HepG2 (cell line): ENCODE results near the gene ANKFY1. TPM values are rescaled to one million over a fixed set of nuclear protein-coding genes. Genes with fewer than 3 reads are reported as not detected.
A peak's percentile ranks its signal among the peaks of the same experiment; 100 is the strongest.

Experiments
- ATAC-seq: fragments of 200-7000 bp; cut with Tn5 transposase; 3 replicates; pipeline ENCODE4 v1.9.1; 2020; ENCODE audit warnings: mild to moderate bottlenecking, moderate library complexity
- BruUV-seq: library from RNA; stranded (reverse); fragments of 400-500 nt; replicated peaks from 2 replicates; lab custom pipeline; 2021; lab: Mats Ljungman, UMichigan
- CTCF ChIA-PET: fragments of 300-600 bp; formaldehyde crosslinking; extraction: SDS; loops from one replicate; lab custom pipeline; 2021; ENCODE audit warnings: low total read pairs, inconsistent platforms, low intra/inter-chr PET ratio; lab: Yijun Ruan, JAX
- POLR2A ChIA-PET: fragments of 350-600 bp; sonication (Branson Sonifier 250); formaldehyde crosslinking; loops from one replicate; lab custom pipeline; 2020; ENCODE audit warnings: antibody characterized with exemption, inconsistent platforms; lab: Yijun Ruan, JAX
- DNase-seq: peaks from one replicate; pipeline ENCODE4 v3.0.0-alpha.2; 2015; ENCODE audit warnings: low spot score
- FAIRE-seq: peaks from 3 replicates; lab custom pipeline; 2011; peaks lifted over from hg19 to GRCh38; lab: Jason Lieb, UNC
- H2AFZ ChIP-seq: one replicate; pipeline ENCODE4 v1.6.1; 2011; ENCODE audit warnings: low read length, inconsistent platforms
- H3K27ac ChIP-seq: fragments of 300-600 bp; 3 replicates; pipeline ENCODE4 v1.8.0; 2011; ENCODE audit warnings: mixed run types, mild to moderate bottlenecking, mixed read lengths, low read length, inconsistent platforms; ENCODE audit not compliant: insufficient read depth; ENCODE audit errors: extremely low read length
- H3K27me3 ChIP-seq, 2 experiments: fragments of 200-600 bp in 1 of 2; 2 replicates in 1 of 2; 3 replicates in 1 of 2; pipeline versions ENCODE4 v1.6.0 to v1.8.0; 2011; ENCODE audit warnings: low read length in 2 of 2, mild to moderate bottlenecking in 2 of 2, moderate library complexity in 2 of 2, inconsistent platforms in 1 of 2; ENCODE audit not compliant: insufficient read depth in 2 of 2, control insufficient read depth in 1 of 2
- H3K36me3 ChIP-seq, 2 experiments: fragments of 200-600 bp in 1 of 2; replicated peaks in 1 of 2; 2 replicates in 1 of 2; 3 replicates in 1 of 2; pipeline versions ENCODE4 v1.5.1 to v1.8.0; 2011; ENCODE audit warnings: low read length in 2 of 2, inconsistent platforms in 1 of 2; ENCODE audit not compliant: insufficient read depth in 2 of 2, control insufficient read depth in 1 of 2
- H3K4me1 ChIP-seq: 2 replicates; pipeline ENCODE4 v1.5.1; 2012; ENCODE audit warnings: low read length, inconsistent platforms; ENCODE audit not compliant: insufficient read depth
- H3K4me2 ChIP-seq: 2 replicates; pipeline ENCODE4 v1.6.0; 2011; ENCODE audit warnings: low read depth, low read length, inconsistent platforms
- H3K4me3 ChIP-seq, 3 experiments: fragments of 200-600 bp in 1 of 3; sonication (generic), shearing (Covaris generic) in 1 of 3; replicated peaks in 1 of 3; 2 replicates each; pipeline ENCODE4 v1.5.1; 2011 to 2016; ENCODE audit warnings: low read length in 3 of 3, inconsistent platforms in 2 of 3, low read depth in 2 of 3, mild to moderate bottlenecking in 2 of 3, control low read depth in 1 of 3, mixed read lengths in 1 of 3; ENCODE audit not compliant: insufficient read depth in 1 of 3
- H3K79me2 ChIP-seq: one replicate; pipeline ENCODE4 v1.6.1; 2011; ENCODE audit warnings: low read length, inconsistent platforms; ENCODE audit not compliant: insufficient read depth
- H3K9ac ChIP-seq: 2 replicates; pipeline ENCODE4 v1.6.0; 2011; ENCODE audit warnings: mild to moderate bottlenecking, low read depth, low read length, inconsistent platforms; ENCODE audit not compliant: insufficient read depth
- H3K9me3 ChIP-seq: 2 replicates; pipeline ENCODE4 v1.5.1; 2012; ENCODE audit warnings: mild to moderate bottlenecking, low read length
- H4K20me1 ChIP-seq: 2 replicates; pipeline ENCODE4 v1.6.0; 2011; ENCODE audit warnings: inconsistent platforms, mild to moderate bottlenecking, low read length, moderate library complexity; ENCODE audit not compliant: insufficient read depth
- ATF2 ChIP-seq: sonication (generic); formaldehyde crosslinking; IDR thresholded peaks from 2 replicates; pipeline ENCODE4 v1.4.0; 2020; ENCODE audit warnings: missing genetic modification reagents
- DNMT3B ChIP-seq: conservative IDR thresholded peaks from 2 replicates; pipeline ENCODE4 v1.6.1; 2016; ENCODE audit warnings: missing biosample characterization, control low read depth
- HNF4A ChIP-seq: sonication (generic); formaldehyde crosslinking; IDR thresholded peaks from 2 replicates; pipeline ENCODE4 v1.4.0; 2020; ENCODE audit warnings: missing genetic modification reagents
- MAFK ChIP-seq, 2 experiments: IDR thresholded peaks in 1 of 2; conservative IDR thresholded peaks in 1 of 2; 2 replicates each; pipeline ENCODE4 v1.6.1; 2011; ENCODE audit warnings: improper control_type of control experiment in 2 of 2, low read length in 2 of 2
- MXI1 ChIP-seq: IDR thresholded peaks from 3 replicates; pipeline ENCODE4 v1.6.1; 2012; ENCODE audit warnings: low read depth, low read length, inconsistent platforms, borderline replicate concordance
- TEAD3 ChIP-seq: optimal IDR thresholded peaks from 2 replicates; pipeline ENCODE3; 2016; ENCODE audit warnings: borderline replicate concordance
- WIZ ChIP-seq: sonication (generic); formaldehyde crosslinking; IDR thresholded peaks from 2 replicates; pipeline ENCODE4 v1.5.1; 2020; ENCODE audit warnings: mild to moderate bottlenecking, missing genetic modification reagents
- ZKSCAN5 ChIP-seq: sonication (generic); formaldehyde crosslinking; IDR thresholded peaks from 2 replicates; pipeline ENCODE4 v1.5.1; 2020; ENCODE audit warnings: mild to moderate bottlenecking, missing genetic modification reagents
- ZNF207 ChIP-seq: fragments of 450-650 bp; IDR thresholded peaks from 2 replicates; pipeline ENCODE4 v1.6.1; 2016; ENCODE audit warnings: antibody characterized with exemption, borderline replicate concordance
- ZNF598 ChIP-seq: sonication (generic); formaldehyde crosslinking; IDR thresholded peaks from 2 replicates; pipeline ENCODE4 v1.5.1; 2020; ENCODE audit warnings: mild to moderate bottlenecking, missing genetic modification reagents, borderline replicate concordance
- ZNF619 ChIP-seq: sonication (generic); formaldehyde crosslinking; IDR thresholded peaks from 2 replicates; pipeline ENCODE4 v1.4.0; 2020; ENCODE audit warnings: mild to moderate bottlenecking, missing genetic modification reagents
- ZNF761 ChIP-seq: sonication (generic); formaldehyde crosslinking; conservative IDR thresholded peaks from 2 replicates; pipeline ENCODE4 v1.4.0; 2020; ENCODE audit warnings: mild to moderate bottlenecking, missing genetic modification reagents
- ZNF768 ChIP-seq: sonication (generic); formaldehyde crosslinking; IDR thresholded peaks from 2 replicates; pipeline ENCODE4 v1.4.0; 2020; ENCODE audit warnings: missing genetic modification reagents
- WGBS: methylation state at CpG from one replicate; pipeline ENCODE4 v1.1.6; 2017; ENCODE audit warnings: low lambda C conversion rate; 5-methylcytosine and 5-hydroxymethylcytosine counted together
- in situ Hi-C: cut with HindIII; loops from 2 replicates; pipeline ENCODE4 v1.10.0; 2017; ENCODE audit warnings: low pct_unique_long_range_greater_than_20kb; ENCODE audit not compliant: extremely low pct_ligation_motif_present
- intact Hi-C: fragments of 100-400 bp; cut with micrococcal nuclease; formaldehyde crosslinking; loops from one replicate; pipeline ENCODE4 v1.10.0; 2022; ENCODE audit not compliant: unreplicated experiment
- polyA plus RNA-seq, 8 experiments: library from polyadenylated mRNA; depleted of rRNA in 3 of 8; stranded (reverse) in 7 of 8; unstranded in 1 of 8; fragments of >200 nt; fragmentation: Illumina TruSeq in 4 of 8; extraction: Trizol in 4 of 8; gene quantifications; 2 replicates each; pipeline versions ENCODE4 v1.2.1 to v1.2.3, GENCODE V29; 2011 to 2016; ENCODE audit warnings: low read depth in 4 of 8, missing spikeins in 1 of 8, mixed read lengths in 1 of 8; ENCODE audit not compliant: insufficient read depth in 1 of 8
- total RNA-seq, 5 experiments: library from RNA; depleted of rRNA; stranded (reverse); fragments of >200 nt; fragmentation: Illumina TruSeq; extraction: Trizol; gene quantifications; 2 replicates each; pipeline ENCODE4 v1.2.3, GENCODE V29; 2016; ENCODE audit warnings: low read depth in 1 of 5
- TF ChIP-seq, protein P1 (sequence below): sonication (generic); formaldehyde crosslinking; IDR thresholded peaks from 2 replicates; pipeline ENCODE4 v1.9.0; 2021; ENCODE audit warnings: missing genetic modification reagents, mild to moderate bottlenecking, borderline replicate concordance
- TF ChIP-seq, protein P2 (sequence below): sonication (generic); formaldehyde crosslinking; IDR thresholded peaks from 2 replicates; pipeline ENCODE4 v1.4.0; 2020; ENCODE audit warnings: mild to moderate bottlenecking, missing genetic modification reagents

ANKFY1 gene
- total and polyA plus RNA-seq, 2 of the 13 experiments (the other 11 are each of a cell fraction or from before 2014, with no cell fraction given): 11.9 to 16.8 TPM

DNA sequence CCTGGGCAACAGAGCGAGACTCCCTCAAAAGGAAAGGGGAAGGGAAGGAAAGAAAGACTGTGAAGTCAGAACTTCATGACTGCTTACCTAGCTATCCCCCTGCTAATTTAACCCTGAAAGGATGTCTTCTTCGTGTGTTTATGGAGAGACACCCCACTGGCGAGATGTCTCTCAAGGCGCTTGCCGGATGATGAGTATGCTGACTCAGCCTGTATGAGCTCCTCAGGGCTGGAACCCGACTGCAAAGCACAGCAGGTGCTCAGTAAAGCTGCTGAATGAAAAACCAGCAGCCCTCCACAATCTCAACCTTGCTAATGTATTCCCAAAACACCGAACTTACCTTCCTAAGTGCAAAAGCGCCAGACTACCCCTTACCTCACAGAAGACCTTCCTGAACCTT lies 2.3 kb downstream of the ANKFY1 start:
- Histone ChIP-seq H3K9me3 (no peaks in the 10 kb centered on the region), H3K9ac (no peak overlapping the region), H3K27me3 (no peaks in the 10 kb centered on the region; a peak in 1 of 5 replicates), H3K27ac (no peak overlapping the region), H3K4me3 (no peak overlapping the region), H3K4me2 (no peak overlapping the region), H3K4me1 (peaks cover 26% of the 10 kb centered on the region), H2AFZ (no peak overlapping the region), H3K36me3 (peaks cover 0 to 4% of the 10 kb centered on the region in 2 experiments; a peak in 1 of 5 replicates), H4K20me1 (no peaks in the 10 kb centered on the region; the same call in 1 of the 2 replicates), H3K79me2 (peaks cover 64% of the 10 kb centered on the region)
- ChIA-PET CTCF (no interaction called here), POLR2A (no interaction called here)
- 92% methylated on average over 8 of the region's 8 CpGs for WGBS
- intact Hi-C loops: no loop called here
- no peak for TF ChIP-seq ZNF619 (CRISPR knock-in tag)
- no peak for TF ChIP-seq WIZ (CRISPR knock-in tag)
- peak; percentile 58 to 64 for TF ChIP-seq MAFK (conservative IDR thresholded peaks at IDR 0.05 in 1 of 2, IDR thresholded peaks at IDR 0.05 in 1 of 2; ENCODE audit: low read length in 2 of 2)
- TF ChIP-seq ZNF598 (CRISPR knock-in tag): no peak
- ATAC-seq: no peak
- in situ Hi-C loops: no loop called here
- DNase-seq: no peak
- no TSS peak for BruUV-seq
- FAIRE-seq: no peak

DNA sequence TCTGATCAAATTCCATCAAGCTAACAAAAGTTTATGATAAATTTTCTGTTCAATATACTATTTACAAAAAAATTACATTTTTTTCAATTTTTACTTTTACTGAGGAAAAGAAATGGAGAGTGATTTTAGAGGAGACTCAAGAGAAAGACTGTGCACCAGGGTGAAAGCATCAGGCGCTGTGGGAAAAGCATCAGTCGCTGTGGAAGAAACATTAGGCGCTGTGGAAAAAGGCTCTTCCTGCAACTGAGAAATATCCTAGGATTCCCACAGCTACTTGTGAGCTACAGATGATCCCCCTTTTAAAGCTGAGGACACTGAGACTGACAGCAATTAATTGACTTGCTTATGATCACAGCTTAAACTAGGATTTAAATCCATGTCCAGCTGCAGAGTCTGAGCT lies 4.9 kb downstream of the ANKFY1 start:
- no peak overlapping the region for H3K27ac ChIP-seq
- peaks cover 17% of the 10 kb centered on the region for H3K4me1 ChIP-seq
- H3K27me3 ChIP-seq: no peaks in the 10 kb centered on the region; a peak in 1 of 5 replicates
- BruUV-seq: no TSS peak
- no peak overlapping the region for H3K4me2 ChIP-seq
- POLR2A ChIA-PET: no interaction called here
- intact Hi-C loops (loop anchor here (2.0 kb wide), 1 partner anchor 108 kb away; the partner anchor contains the start of gene UBE2G1), in situ Hi-C loops (no loop called here)
- H3K9ac ChIP-seq: no peak overlapping the region
- CTCF ChIA-PET: no interaction called here
- H4K20me1 ChIP-seq: no peaks in the 10 kb centered on the region; the same call in 1 of the 2 replicates
- no peak for DNase-seq
- no peak overlapping the region for H3K4me3 ChIP-seq
- no peak for FAIRE-seq
- H3K9me3 ChIP-seq: no peaks in the 10 kb centered on the region
- peaks cover 0 to 4% of the 10 kb centered on the region in 2 experiments; a peak in 1 of 5 replicates for H3K36me3 ChIP-seq
- ATAC-seq: no peak
- WGBS: 93% methylated on average over 3 of the region's 3 CpGs
- H3K79me2 ChIP-seq: peaks cover 78% of the 10 kb centered on the region
- no peak overlapping the region for H2AFZ ChIP-seq
- TF ChIP-seq HNF4A (CRISPR knock-in tag) (no peak), TEAD3 (CRISPR knock-in tag) (no peak), ZNF207 (no peak), ZNF768 (CRISPR knock-in tag) (no peak), ZKSCAN5 (no peak), ZNF761 (CRISPR knock-in tag) (no peak), ATF2 (CRISPR knock-in tag) (no peak), DNMT3B (no peak), MXI1 (no peak)
- TF ChIP-seq, protein P1, sequence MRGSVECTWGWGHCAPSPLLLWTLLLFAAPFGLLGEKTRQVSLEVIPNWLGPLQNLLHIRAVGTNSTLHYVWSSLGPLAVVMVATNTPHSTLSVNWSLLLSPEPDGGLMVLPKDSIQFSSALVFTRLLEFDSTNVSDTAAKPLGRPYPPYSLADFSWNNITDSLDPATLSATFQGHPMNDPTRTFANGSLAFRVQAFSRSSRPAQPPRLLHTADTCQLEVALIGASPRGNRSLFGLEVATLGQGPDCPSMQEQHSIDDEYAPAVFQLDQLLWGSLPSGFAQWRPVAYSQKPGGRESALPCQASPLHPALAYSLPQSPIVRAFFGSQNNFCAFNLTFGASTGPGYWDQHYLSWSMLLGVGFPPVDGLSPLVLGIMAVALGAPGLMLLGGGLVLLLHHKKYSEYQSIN (CRISPR knock-in tag): no peak
- TF ChIP-seq, protein P2, sequence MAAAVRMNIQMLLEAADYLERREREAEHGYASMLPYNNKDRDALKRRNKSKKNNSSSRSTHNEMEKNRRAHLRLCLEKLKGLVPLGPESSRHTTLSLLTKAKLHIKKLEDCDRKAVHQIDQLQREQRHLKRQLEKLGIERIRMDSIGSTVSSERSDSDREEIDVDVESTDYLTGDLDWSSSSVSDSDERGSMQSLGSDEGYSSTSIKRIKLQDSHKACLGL: no peak
